GM12878 (cell line): ENCODE data around the gene MBOAT7. TPM values are rescaled to one million over a fixed set of nuclear protein-coding genes. Genes with fewer than 3 reads are reported as not detected.

Source experiments
- ATAC-seq: fragments of 200-7000 bp; cut with Tn5 transposase; 3 replicates; pipeline ENCODE4 v1.9.1; 2020; ENCODE audit warnings: mild to moderate bottlenecking, moderate library complexity
- BruUV-seq: library from RNA; stranded (reverse); fragments of 400-500 nt; replicated peaks from 2 replicates; lab custom pipeline; 2021; lab: Mats Ljungman, UMichigan
- CTCF ChIA-PET: fragments of 300-600 bp; sonication (Branson Sonifier 250); formaldehyde crosslinking; extraction: SDS; loops from one replicate; lab custom pipeline; 2021; ENCODE audit warnings: inconsistent platforms; lab: Yijun Ruan, JAX
- POLR2A ChIA-PET: fragments of 350-600 bp; formaldehyde crosslinking; extraction: SDS; loops from one replicate; lab custom pipeline; 2021; ENCODE audit warnings: inconsistent platforms; lab: Charles Lee
- RAD21 ChIA-PET: fragments of 300-600 bp; sonication (Branson Sonifier 250); formaldehyde crosslinking; loops from one replicate; lab custom pipeline; 2023; ENCODE audit warnings: antibody characterized with exemption; ENCODE audit not compliant: unreplicated experiment; lab: Charles Lee
- SMC1A ChIA-PET: fragments of 300-600 bp; sonication (Branson Sonifier 250); formaldehyde crosslinking; loops from one replicate; lab custom pipeline; 2023; ENCODE audit not compliant: unreplicated experiment, uncharacterized antibody; lab: Charles Lee
- DNase-seq: peaks from one replicate; pipeline ENCODE4 v3.0.0-alpha.2; 2011; ENCODE audit warnings: low read depth, low spot score
- FAIRE-seq: peaks from 3 replicates; lab custom pipeline; 2011; peaks lifted over from hg19 to GRCh38; lab: Jason Lieb, UNC
- H2AFZ ChIP-seq: 2 replicates; pipeline ENCODE4 v1.6.0; 2011; ENCODE audit warnings: low read depth, low read length, control low read depth; ENCODE audit not compliant: control insufficient read depth
- H3K27ac ChIP-seq: 2 replicates; pipeline ENCODE4 v1.5.1; 2011; ENCODE audit warnings: control low read depth; ENCODE audit not compliant: control insufficient read depth, insufficient read depth
- H3K27me3 ChIP-seq, 2 experiments: replicated peaks in 1 of 2; 2 replicates each; pipeline versions ENCODE4 v1.6.0 to v1.6.1; 2011; ENCODE audit warnings: low read length in 1 of 2; ENCODE audit not compliant: control insufficient read depth in 2 of 2, insufficient read depth in 2 of 2
- H3K36me3 ChIP-seq, 2 experiments: 2 replicates each; pipeline ENCODE4 v1.5.1; 2011; ENCODE audit warnings: low read length in 1 of 2; ENCODE audit not compliant: control insufficient read depth in 2 of 2, insufficient read depth in 2 of 2
- H3K4me1 ChIP-seq: 2 replicates; pipeline ENCODE4 v1.6.1; 2011; ENCODE audit warnings: mild to moderate bottlenecking, low read length, moderate library complexity, mixed read lengths; ENCODE audit not compliant: control insufficient read depth, insufficient read depth
- H3K4me2 ChIP-seq: 2 replicates; pipeline ENCODE4 v1.6.0; 2011; ENCODE audit warnings: control low read depth; ENCODE audit not compliant: control insufficient read depth, insufficient read depth
- H3K4me3 ChIP-seq: fragments of 200-600 bp; sonication (generic); 2 replicates; pipeline ENCODE4 v1.5.1; 2016
- H3K79me2 ChIP-seq: 2 replicates; pipeline ENCODE4 v1.6.0; 2011; ENCODE audit warnings: low read length; ENCODE audit not compliant: control insufficient read depth, insufficient read depth
- H3K9ac ChIP-seq: 2 replicates; pipeline ENCODE4 v1.8.0; 2011; ENCODE audit warnings: low read length, control low read depth, mixed read lengths; ENCODE audit not compliant: control insufficient read depth, insufficient read depth
- H3K9me3 ChIP-seq: replicated peaks from 3 replicates; pipeline ENCODE4 v1.5.1; 2011; ENCODE audit warnings: mild to moderate bottlenecking, low read length; ENCODE audit not compliant: control insufficient read depth, insufficient read depth
- H4K20me1 ChIP-seq: 2 replicates; pipeline ENCODE4 v1.6.0; 2011; ENCODE audit not compliant: control insufficient read depth, insufficient read depth
- BACH1 ChIP-seq: fragments of 450-650 bp; IDR thresholded peaks from 2 replicates; pipeline ENCODE4 v1.6.1; 2017; ENCODE audit warnings: mild to moderate bottlenecking, borderline replicate concordance
- CTCF ChIP-seq, 3 experiments: IDR thresholded peaks in 2 of 3; conservative IDR thresholded peaks in 1 of 3; 2 replicates each; pipeline ENCODE4 v1.5.1; 2011; ENCODE audit warnings: low read depth in 3 of 3, low read length in 3 of 3, mild to moderate bottlenecking in 3 of 3, control low read depth in 2 of 3, moderate library complexity in 2 of 3, inconsistent platforms in 1 of 3, mixed read lengths in 1 of 3; ENCODE audit not compliant: control insufficient read depth in 2 of 3, insufficient read depth in 1 of 3; ENCODE audit errors: extremely low read depth in 1 of 3
- E2F8 ChIP-seq: fragments of 450-650 bp; IDR thresholded peaks from 2 replicates; pipeline ENCODE4 v1.6.1; 2018; ENCODE audit warnings: mild to moderate bottlenecking, low read depth, moderate library complexity; ENCODE audit not compliant: partially characterized antibody
- FOXM1 ChIP-seq: IDR thresholded peaks from 2 replicates; pipeline ENCODE4 v1.6.1; 2012; ENCODE audit warnings: low read depth, mild to moderate bottlenecking, inconsistent platforms, low read length, moderate library complexity
- IRF3 ChIP-seq: fragments of 450-650 bp; IDR thresholded peaks from 2 replicates; pipeline ENCODE4 v1.6.1; 2014; ENCODE audit warnings: mild to moderate bottlenecking
- NFYA ChIP-seq: IDR thresholded peaks from 2 replicates; pipeline ENCODE4 v1.6.1; 2011; ENCODE audit warnings: low read depth, mild to moderate bottlenecking, low read length, improper control_type of control experiment, borderline replicate concordance
- POLR2AphosphoS2 ChIP-seq: IDR thresholded peaks from 2 replicates; pipeline ENCODE4 v1.6.1; 2011; ENCODE audit warnings: low read depth, mild to moderate bottlenecking, low read length, improper control_type of control experiment, moderate library complexity
- SKIL ChIP-seq: fragments of 450-650 bp; IDR thresholded peaks from 2 replicates; pipeline ENCODE4 v1.6.1; 2017; ENCODE audit warnings: mild to moderate bottlenecking, low read depth, inconsistent platforms; ENCODE audit not compliant: poor library complexity, severe bottlenecking
- SMARCA5 ChIP-seq: fragments of 450-650 bp; IDR thresholded peaks from 2 replicates; pipeline ENCODE4 v1.6.1; 2017; ENCODE audit warnings: mild to moderate bottlenecking
- SP1 ChIP-seq: IDR thresholded peaks from one replicate; pipeline ENCODE4 v1.6.1; 2011; ENCODE audit warnings: low read depth, low read length
- SREBF2 ChIP-seq: IDR thresholded peaks from 2 replicates; pipeline ENCODE4 v1.6.1; 2012; ENCODE audit warnings: mild to moderate bottlenecking, low read length
- TCF3 ChIP-seq: IDR thresholded peaks from 2 replicates; pipeline ENCODE4 v1.6.1; 2012; ENCODE audit warnings: low read depth, mild to moderate bottlenecking, low read length, borderline replicate concordance; ENCODE audit not compliant: insufficient read depth
- ZNF24 ChIP-seq: fragments of 450-650 bp; IDR thresholded peaks from 2 replicates; pipeline ENCODE4 v1.6.1; 2017; ENCODE audit warnings: antibody characterized with exemption, mild to moderate bottlenecking
- WGBS: methylation state at CpG from one replicate; pipeline ENCODE4 v1.1.6; 2016; ENCODE audit warnings: low lambda C conversion rate; ENCODE audit not compliant: insufficient replicate concordance, insufficient coverage; ENCODE audit errors: missing lambda C conversion rate; 5-methylcytosine and 5-hydroxymethylcytosine counted together
- in situ Hi-C: fragments of 300-500 bp; cut with MboI; formaldehyde crosslinking; loops from 9 replicates; pipeline ENCODE4 v1.14.3; 2018; ENCODE audit warnings: mixed read lengths
- intact Hi-C: fragments of 100-400 bp; cut with micrococcal nuclease; formaldehyde crosslinking; loops from one replicate; pipeline ENCODE4 v1.14.2; 2022; ENCODE audit not compliant: unreplicated experiment
- polyA plus RNA-seq, 11 experiments: library from polyadenylated mRNA; depleted of rRNA in 4 of 11; unstranded in 6 of 11; stranded (reverse) in 5 of 11; fragments of >200 nt; fragmentation: Nextera tagmentation in 4 of 11; fragmentation: Illumina TruSeq in 1 of 11; extraction: Ambion mirVana in 4 of 11; extraction: Trizol in 1 of 11; gene quantifications; 1 replicate in 1 of 11; 2 replicates in 10 of 11; pipeline versions ENCODE4 v1.2.1 to v1.2.3, GENCODE V29; 2011 to 2016; ENCODE audit warnings: inconsistent platforms in 2 of 11, missing spikeins in 2 of 11, low read depth in 1 of 11
- total RNA-seq, 4 experiments: library from RNA; depleted of rRNA in 3 of 4; stranded (reverse); fragments of >200 nt in 3 of 4; fragmentation: Illumina TruSeq in 1 of 4; extraction: Trizol in 1 of 4; gene quantifications; 2 replicates each; pipeline versions ENCODE4 v1.2.1 to v1.2.3, GENCODE V29; 2013 to 2021

MBOAT7 gene
- total and polyA plus RNA-seq, 10 of the 15 experiments (the other 5 are each of a cell fraction or from before 2014, with no cell fraction given) = 0.69 to 44.5 (median 21.7) TPM

- ChIA-PET RAD21 (interaction anchor here (0.8 to 2.1 kb wide), 3 partner anchors 11 to 107 kb away, joined by 3 to 14 read pairs (median 3); partner anchors contain the start of gene CNOT3), CTCF (interaction anchor here (0.8 to 2.1 kb wide), 5 partner anchors 9 to 107 kb away, joined by 3 to 15 read pairs (median 6); partner anchors contain the start of genes CNOT3 and MBOAT7), SMC1A (interaction anchor here (1.3 to 1.5 kb wide), 2 partner anchors 30 to 232 kb away, joined by 4 read pairs; partner anchors contain the start of gene MBOAT7), POLR2A (interaction anchor here (0.7 to 4.0 kb wide), 5 partner anchors 10 to 79 kb away, joined by 3 to 30 read pairs (median 6); partner anchors contain the start of genes CNOT3, MBOAT7, PRPF31 and TFPT)
- peak overlapping the region; percentile 85 for H3K4me3 ChIP-seq
- peaks cover 4% of the 10 kb centered on the region; the same call in 1 of the 2 replicates for H3K4me1 ChIP-seq
- H3K27me3 ChIP-seq = no peaks in the 10 kb centered on the region
- peaks cover 8% of the 10 kb centered on the region for H3K79me2 ChIP-seq
- peak overlapping the region; percentile 97 for H3K4me2 ChIP-seq
- peak overlapping the region; percentile 92 for H3K9ac ChIP-seq
- intact Hi-C loops = loop anchor here (1.0 kb wide), 2 partner anchors 22 to 31 kb away; partner anchors contain the start of gene CNOT3
- FAIRE-seq (peak; percentile 70), ATAC-seq (peak; percentile 13), DNase-seq (no peak)
- 5% methylated on average over 19 of the region's 19 CpGs for WGBS
- H4K20me1 ChIP-seq = no peaks in the 10 kb centered on the region
- H3K36me3 ChIP-seq = peaks cover 10 to 13% of the 10 kb centered on the region in 2 experiments; a peak in 3 of 4 replicates
- TSS peak; percentile 87 for BruUV-seq
- H2AFZ ChIP-seq = peak overlapping the region; percentile 95
- in situ Hi-C loops = no loop called here
- peak overlapping the region; percentile 93 for H3K27ac ChIP-seq
- no peaks in the 10 kb centered on the region for H3K9me3 ChIP-seq
- no peak for TF ChIP-seq ZNF24
- no peak for TF ChIP-seq CTCF (IDR thresholded peaks at IDR 0.05 in 2 of 3, conservative IDR thresholded peaks at IDR 0.05 in 1 of 3; ENCODE audit: control insufficient read depth in 2 of 3, extremely low read depth in 1 of 3, insufficient read depth in 1 of 3, low read depth in 3 of 3, low read length in 3 of 3)
- no peak for TF ChIP-seq SKIL
- no peak; the same call in 1 of the 2 replicates for TF ChIP-seq POLR2AphosphoS2
- TF ChIP-seq NFYA = no peak
- no peak for TF ChIP-seq E2F8
- no peak for TF ChIP-seq TCF3
- TF ChIP-seq FOXM1 = no peak
- TF ChIP-seq IRF3 = no peak
- no peak for TF ChIP-seq SMARCA5
- TF ChIP-seq SP1 = no peak
- no peak for TF ChIP-seq BACH1
- TF ChIP-seq SREBF2 = no peak
These were observed 30.5 kb downstream of the MBOAT7 start for GRCh38 chr19:54158812-54159351.
